Stimulated activated CD4-positive, alpha-beta T cell treated with anti-CD3 and anti-CD28 coated beads, Interleukin-2, amount 100 ng/mL, for 4 hours (primary cell): ENCODE measurements around the gene KRTAP2-2.
"Not testable (repeated sequence)": the region's sequence is repeated elsewhere in the genome, so short reads cannot be mapped to it uniquely, and the experiment has no call there.

Experiments used
- DNase-seq: peaks from one replicate; pipeline ENCODE4 v3.0.0-alpha.2; 2020; ENCODE audit warnings: low read depth

The KRTAP2-2 gene

GRCh38 chr17:41064301-41064700 lies 9.3 kb upstream of the KRTAP2-2 start:
- no peak for DNase-seq

- DNase-seq: no peak
Observed at GRCh38 chr17:41063449-41063848, 8.4 kb upstream of the KRTAP2-2 start.

- no peak for DNase-seq
Observed at GRCh38 chr17:41061964-41062363, 6.9 kb upstream of the KRTAP2-2 start.

- no peak for DNase-seq
Observed at GRCh38 chr17:41060052-41060604, 5.1 kb upstream of the KRTAP2-2 start, which contains the start of gene KRTAP2-3. Gene KRTAP2-3 (minus strand): TSS chr17:41060114. CDS start chr17:41060050, 64 bp downstream.

GRCh38 chr17:41059276-41060051 lies 4.4 kb upstream of the KRTAP2-2 start:
- DNase-seq: not testable (repeated sequence)

- no peak for DNase-seq
Observed at GRCh38 chr17:41058741-41059140, 3.7 kb upstream of the KRTAP2-2 start.

GRCh38 chr17:41057547-41057946 lies 2.5 kb upstream of the KRTAP2-2 start:
- no peak for DNase-seq

GRCh38 chr17:41054556-41054955 lies 474 bp downstream of the KRTAP2-2 start:
- not testable (repeated sequence) for DNase-seq

- no peak for DNase-seq
Observed at GRCh38 chr17:41054025-41054424, 1.0 kb downstream of the KRTAP2-2 start.

GRCh38 chr17:41052566-41052965 lies 2.5 kb downstream of the KRTAP2-2 start:
- DNase-seq: no peak

- DNase-seq: no peak
Observed at GRCh38 chr17:41049110-41049509, 5.9 kb downstream of the KRTAP2-2 start.

- DNase-seq: no peak
Observed at GRCh38 chr17:41048441-41048840, 6.6 kb downstream of the KRTAP2-2 start.

- not testable (repeated sequence) for DNase-seq
Observed at GRCh38 chr17:41046735-41047465, 8.1 kb downstream of the KRTAP2-2 start, which contains the start of gene KRTAP2-1. Gene KRTAP2-1 (minus strand): TSS chr17:41047316. CDS start chr17:41047267, 49 bp downstream.

GRCh38 chr17:41042953-41043352 lies 12.1 kb downstream of the KRTAP2-2 start:
- DNase-seq: no peak

- DNase-seq: not testable (repeated sequence)
Observed at GRCh38 chr17:41040783-41041571, 14.1 kb downstream of the KRTAP2-2 start, which contains the start of gene KRTAP1-1. Gene KRTAP1-1 (minus strand): TSS chr17:41041450. CDS start chr17:41041397, 53 bp downstream.

GRCh38 chr17:41037853-41038350 lies 17.1 kb downstream of the KRTAP2-2 start:
- DNase-seq: no peak

- DNase-seq: not testable (repeated sequence)
Observed at GRCh38 chr17:41034346-41034935, 20.6 kb downstream of the KRTAP2-2 start, which contains the start of gene KRTAP1-3. Gene KRTAP1-3 (minus strand): TSS chr17:41034874. CDS start chr17:41034821, 53 bp downstream.

- DNase-seq: no peak
Observed at GRCh38 chr17:41029633-41030245, 25.3 kb downstream of the KRTAP2-2 start, which contains the start of gene KRTAP1-4. Gene KRTAP1-4 (minus strand): TSS chr17:41030195. CDS start chr17:41030078, 117 bp downstream.

- no peak for DNase-seq
Observed at GRCh38 chr17:41026715-41027471, 28.1 kb downstream of the KRTAP2-2 start, which contains the start of gene KRTAP1-5. Gene KRTAP1-5 (minus strand): TSS chr17:41027208. CDS start chr17:41027155, 53 bp downstream.

GRCh38 chr17:41024697-41025096 lies 30.3 kb downstream of the KRTAP2-2 start:
- no peak for DNase-seq
